Measurements from ENCODE around the gene RAPGEF4.

DNA sequence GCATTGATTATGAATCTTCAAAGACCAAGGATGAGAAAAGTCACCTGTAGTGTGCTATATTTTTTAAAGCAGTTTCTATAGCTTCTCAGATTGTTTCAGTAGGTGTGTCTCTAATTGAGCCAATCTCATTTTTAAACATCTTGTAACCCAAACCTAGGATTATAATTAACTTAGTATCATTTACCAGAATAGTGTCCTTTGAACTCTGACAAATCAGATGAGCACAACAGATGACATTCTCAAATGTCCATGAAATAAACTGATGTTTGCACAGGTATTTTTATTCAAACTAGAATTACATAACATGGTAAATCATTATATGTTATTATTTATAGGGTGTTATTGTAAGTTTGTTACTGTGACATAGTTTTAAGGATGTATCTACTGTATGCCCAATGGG, 213.9 kb downstream of the RAPGEF4 start:
- TF ChIP-seq, protein P1, sequence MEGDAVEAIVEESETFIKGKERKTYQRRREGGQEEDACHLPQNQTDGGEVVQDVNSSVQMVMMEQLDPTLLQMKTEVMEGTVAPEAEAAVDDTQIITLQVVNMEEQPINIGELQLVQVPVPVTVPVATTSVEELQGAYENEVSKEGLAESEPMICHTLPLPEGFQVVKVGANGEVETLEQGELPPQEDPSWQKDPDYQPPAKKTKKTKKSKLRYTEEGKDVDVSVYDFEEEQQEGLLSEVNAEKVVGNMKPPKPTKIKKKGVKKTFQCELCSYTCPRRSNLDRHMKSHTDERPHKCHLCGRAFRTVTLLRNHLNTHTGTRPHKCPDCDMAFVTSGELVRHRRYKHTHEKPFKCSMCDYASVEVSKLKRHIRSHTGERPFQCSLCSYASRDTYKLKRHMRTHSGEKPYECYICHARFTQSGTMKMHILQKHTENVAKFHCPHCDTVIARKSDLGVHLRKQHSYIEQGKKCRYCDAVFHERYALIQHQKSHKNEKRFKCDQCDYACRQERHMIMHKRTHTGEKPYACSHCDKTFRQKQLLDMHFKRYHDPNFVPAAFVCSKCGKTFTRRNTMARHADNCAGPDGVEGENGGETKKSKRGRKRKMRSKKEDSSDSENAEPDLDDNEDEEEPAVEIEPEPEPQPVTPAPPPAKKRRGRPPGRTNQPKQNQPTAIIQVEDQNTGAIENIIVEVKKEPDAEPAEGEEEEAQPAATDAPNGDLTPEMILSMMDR (IDR thresholded peaks at IDR 0.05), result no peak
- TF ChIP-seq EZH2 (IDR thresholded peaks at IDR 0.05; ENCODE audit: borderline replicate concordance, insufficient read depth, low read depth, low read length, poor library complexity, severe bottlenecking), result no peak

Measured in B cell (primary cell).